Measurements from ENCODE around the gene PHGDH. TPM values are rescaled to one million over a fixed set of nuclear protein-coding genes. Genes with fewer than 3 reads are reported as not detected.
"Not testable (repeated sequence)": the region's sequence is repeated elsewhere in the genome, so short reads cannot be mapped to it uniquely, and the experiment has no call there.

The PHGDH gene
- total RNA-seq, 2 donors from 2014 or later: 185 to 307 TPM

- no peak overlapping the region for H3K4me3 ChIP-seq
- H3K27ac ChIP-seq: no peak overlapping the region
- H3K36me3 ChIP-seq: no peaks in the 10 kb centered on the region
- H3K4me1 ChIP-seq (replicated peaks): no peaks in the 10 kb centered on the region
- intact Hi-C loops (cut with DNase I): no loop called here
- DNase-seq (ENCODE audit: low spot score): no peak
- H3K27me3 ChIP-seq (replicated peaks; ENCODE audit: insufficient read depth): no peaks in the 10 kb centered on the region
- no peak for TF ChIP-seq CTCF (IDR thresholded peaks at IDR 0.05)
- TF ChIP-seq POLR2A (IDR thresholded peaks at IDR 0.05): no peak
- no peak for TF ChIP-seq POLR2AphosphoS5 (IDR thresholded peaks at IDR 0.05)
- H3K9me3 ChIP-seq: no peaks in the 10 kb centered on the region
- 78% methylated on average over 2 of the region's 2 CpGs for WGBS
Observed at GRCh38 chr1:119702384-119702783, 9.3 kb upstream of the PHGDH start.

DNA sequence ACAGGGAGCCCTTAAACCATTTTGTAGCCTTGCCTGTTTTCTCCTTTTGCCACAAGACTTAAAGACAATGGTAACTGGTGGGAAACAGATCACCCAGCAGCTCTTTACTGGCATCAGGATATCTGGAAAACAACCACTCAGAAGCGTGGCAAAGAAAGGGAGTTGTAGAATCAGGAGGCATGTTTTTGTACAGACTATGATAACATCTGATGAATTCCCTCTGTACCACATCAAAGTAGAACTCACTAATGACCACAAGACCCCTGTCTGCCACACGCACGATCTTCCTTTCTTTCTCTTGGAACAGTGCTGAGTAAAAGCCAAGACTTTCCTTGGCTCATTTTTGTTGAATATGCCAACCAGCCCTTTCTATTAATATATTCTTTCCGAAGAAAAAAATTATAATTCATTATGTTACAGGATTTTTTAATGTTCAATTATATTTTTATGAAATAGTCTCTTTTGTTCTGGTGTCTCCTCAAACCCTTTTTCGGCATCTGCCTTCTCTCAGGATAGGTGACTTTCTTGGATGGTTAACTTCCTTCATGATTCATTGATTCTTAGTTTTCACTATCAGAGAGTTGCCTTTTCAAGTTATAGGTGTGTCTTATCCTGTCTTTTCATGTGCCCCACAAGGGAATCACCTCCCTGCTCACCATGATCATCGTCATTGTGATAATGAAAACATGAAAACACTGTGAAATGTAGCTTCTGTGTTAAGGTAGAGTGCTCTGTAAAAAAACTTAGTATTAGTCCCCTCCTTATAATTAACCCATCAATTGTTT, 7.9 kb upstream of the PHGDH start:
- no peak for DNase-seq (ENCODE audit: low spot score)
- no peaks in the 10 kb centered on the region for H3K9me3 ChIP-seq
- intact Hi-C loops (cut with DNase I): no loop called here
- 58% methylated on average over 6 of the region's 6 CpGs for WGBS
- no peaks in the 10 kb centered on the region for H3K36me3 ChIP-seq
- H3K27me3 ChIP-seq (replicated peaks; ENCODE audit: insufficient read depth): no peaks in the 10 kb centered on the region
- TF ChIP-seq POLR2AphosphoS5 (IDR thresholded peaks at IDR 0.05) (no peak), POLR2A (IDR thresholded peaks at IDR 0.05) (no peak), CTCF (IDR thresholded peaks at IDR 0.05) (no peak)
- no peaks in the 10 kb centered on the region for H3K4me1 ChIP-seq (replicated peaks)
- H3K27ac ChIP-seq: no peak overlapping the region
- no peak overlapping the region for H3K4me3 ChIP-seq

GRCh38 chr1:119706599-119706998, 5.1 kb upstream of the PHGDH start:
- H3K27me3 ChIP-seq (replicated peaks; ENCODE audit: insufficient read depth); H3K4me1 ChIP-seq (replicated peaks); DNase-seq (ENCODE audit: low spot score); H3K36me3 ChIP-seq; intact Hi-C loops (cut with DNase I); H3K4me3 ChIP-seq; H3K9me3 ChIP-seq; H3K27ac ChIP-seq: not testable (repeated sequence)
- WGBS: 98% methylated on average over 6 of the region's 6 CpGs

DNA sequence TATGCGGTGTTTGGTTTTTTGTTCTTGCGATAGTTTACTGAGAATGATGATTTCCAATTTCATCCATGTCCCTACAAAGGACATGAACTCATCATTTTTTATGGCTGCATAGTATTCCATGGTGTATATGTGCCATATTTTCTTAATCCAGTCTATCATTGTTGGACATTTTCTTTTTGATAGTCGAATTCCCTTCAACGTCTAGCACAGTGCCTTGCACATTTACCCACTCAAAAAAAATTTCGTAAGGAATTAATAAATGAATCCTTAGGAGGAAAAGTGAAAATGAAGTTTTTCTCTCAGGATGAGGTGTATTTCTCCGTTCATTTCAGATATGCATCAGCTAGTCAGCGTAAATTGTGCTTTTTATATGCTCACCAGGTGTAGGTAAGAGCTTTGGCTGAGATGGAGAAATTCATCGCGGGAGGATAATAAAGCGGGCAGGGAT, 354 bp upstream of the PHGDH start:
- intact Hi-C loops (cut with DNase I): not testable (repeated sequence)
- 7% methylated on average over 8 of the region's 10 CpGs for WGBS

DNA sequence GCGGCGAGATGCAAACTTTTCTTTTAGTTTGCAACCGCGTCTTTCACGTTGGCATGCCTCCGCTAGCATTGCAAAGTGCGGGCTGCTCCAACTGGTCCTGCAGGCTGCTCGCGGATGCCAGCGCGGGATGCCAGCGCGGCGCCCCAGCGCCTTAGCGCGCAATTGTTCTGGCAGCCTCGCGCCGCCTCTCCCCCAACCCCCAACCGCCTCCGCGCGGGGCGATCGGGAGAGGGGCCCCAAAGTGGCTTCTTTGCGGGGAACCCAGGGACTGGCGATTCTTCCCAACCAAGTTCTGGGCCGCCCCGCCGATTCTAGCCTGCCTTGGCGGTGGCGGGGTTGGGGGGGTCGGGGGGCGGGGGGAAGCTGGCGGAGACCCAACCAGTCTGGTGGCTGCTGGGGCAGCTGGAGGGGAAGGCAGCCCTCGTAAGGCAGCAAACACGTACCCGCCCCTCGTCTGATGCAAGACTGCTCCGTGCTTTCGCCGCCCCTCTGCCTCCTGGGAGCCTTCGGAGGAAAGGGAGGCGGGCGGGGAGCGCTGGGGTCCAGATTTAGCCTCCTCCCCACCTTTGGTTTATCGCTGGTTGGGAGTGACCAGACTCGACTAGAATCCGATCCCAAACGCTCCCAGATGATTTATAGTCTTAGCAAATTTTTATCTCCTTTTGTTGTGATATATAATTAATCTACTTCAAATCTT, 756 bp downstream of the PHGDH start:
- Histone ChIP-seq H3K27ac (peak overlapping the region; percentile 84 to 85), H3K9me3 (no peaks in the 10 kb centered on the region), H3K4me1 (replicated peaks) (no peaks in the 10 kb centered on the region), H3K4me3 (peak overlapping the region; percentile 61 to 66), H3K36me3 (no peaks in the 10 kb centered on the region), H3K27me3 (replicated peaks; ENCODE audit: insufficient read depth) (no peaks in the 10 kb centered on the region)
- intact Hi-C loops (cut with DNase I): no loop called here
- peak; percentile 69 for DNase-seq (ENCODE audit: low spot score)
- no peak for TF ChIP-seq CTCF (IDR thresholded peaks at IDR 0.05)
- no peak for TF ChIP-seq POLR2A (IDR thresholded peaks at IDR 0.05)
- TF ChIP-seq POLR2AphosphoS5 (IDR thresholded peaks at IDR 0.05): no peak
- 0% methylated on average over 38 of the region's 51 CpGs for WGBS

More for the DNA sequence above, 354 bp upstream of the PHGDH start:
- H3K36me3 ChIP-seq; H3K4me1 ChIP-seq (replicated peaks); DNase-seq (ENCODE audit: low spot score); H3K9me3 ChIP-seq; H3K27me3 ChIP-seq (replicated peaks; ENCODE audit: insufficient read depth); H3K27ac ChIP-seq: not testable (repeated sequence)
- H3K4me3 ChIP-seq: peak overlapping the region; percentile 61 to 66
